Measurements from ENCODE around the gene NUDT16.

The NUDT16 gene

GRCh38 chr3:131432441-131432840, 50.9 kb downstream of the NUDT16 start:
- no peak for DNase-seq (ENCODE audit: extremely low read depth, low read depth)
- no peak for TF ChIP-seq CTCF (IDR thresholded peaks at IDR 0.05; ENCODE audit: low read depth, low read length, missing control alignments)
- H3K4me3 ChIP-seq (replicated peaks; ENCODE audit: low read depth, low read length): no peak overlapping the region

GRCh38 chr3:131435000-131435399, 53.4 kb downstream of the NUDT16 start:
- no peak overlapping the region for H3K4me3 ChIP-seq (replicated peaks; ENCODE audit: low read depth, low read length)
- no peak for DNase-seq (ENCODE audit: extremely low read depth, low read depth)
- no peak for TF ChIP-seq CTCF (IDR thresholded peaks at IDR 0.05; ENCODE audit: low read depth, low read length, missing control alignments)
